Ishikawa (cell line): Measurements from ENCODE around the gene LIMCH1.

Experiments used
- CEBPB ChIP-seq: IDR thresholded peaks from 2 replicates; pipeline ENCODE4 v1.6.1; 2012
- CREB1 ChIP-seq: IDR thresholded peaks from 2 replicates; pipeline ENCODE4 v1.6.1; 2012; ENCODE audit warnings: low read depth
- EGR1 ChIP-seq: IDR thresholded peaks from 2 replicates; pipeline ENCODE4 v1.6.1; 2012
- EP300 ChIP-seq: IDR thresholded peaks from 2 replicates; pipeline ENCODE4 v1.6.1; 2012; ENCODE audit warnings: borderline replicate concordance
- FOXM1 ChIP-seq: IDR thresholded peaks from 2 replicates; pipeline ENCODE4 v1.6.1; 2012; ENCODE audit warnings: low read depth, borderline replicate concordance
- NFIC ChIP-seq: IDR thresholded peaks from 2 replicates; pipeline ENCODE4 v1.6.1; 2012
- RAD21 ChIP-seq: IDR thresholded peaks from 2 replicates; pipeline ENCODE4 v1.6.1; 2012; ENCODE audit warnings: low read depth
- TAF1 ChIP-seq: IDR thresholded peaks from 2 replicates; pipeline ENCODE4 v1.6.1; 2012; ENCODE audit warnings: low read depth, mild to moderate bottlenecking
- TCF12 ChIP-seq: IDR thresholded peaks from 2 replicates; pipeline ENCODE4 v1.6.1; 2012; ENCODE audit warnings: low read depth
- TEAD4 ChIP-seq: IDR thresholded peaks from 2 replicates; pipeline ENCODE4 v1.6.1; 2012
- USF1 ChIP-seq: IDR thresholded peaks from 2 replicates; pipeline ENCODE4 v1.6.1; 2012
- YY1 ChIP-seq: IDR thresholded peaks from 2 replicates; pipeline ENCODE4 v1.6.1; 2012; ENCODE audit warnings: low read depth
- ZBTB7A ChIP-seq: IDR thresholded peaks from 2 replicates; pipeline ENCODE4 v1.6.1; 2012; ENCODE audit warnings: low read depth
- TF ChIP-seq, protein P1 (sequence below): IDR thresholded peaks from 2 replicates; pipeline ENCODE4 v1.6.1; 2012
- TF ChIP-seq, protein P2 (sequence below): IDR thresholded peaks from 2 replicates; pipeline ENCODE4 v1.6.1; 2012; ENCODE audit warnings: low read depth, mild to moderate bottlenecking

LIMCH1 gene

GRCh38 chr4:41622787-41623186 is 84.8 kb downstream of the LIMCH1 start:
- TF ChIP-seq NFIC = no peak
- TF ChIP-seq YY1 = no peak
- no peak for TF ChIP-seq USF1
- TF ChIP-seq CEBPB = no peak
- no peak for TF ChIP-seq RAD21
- TF ChIP-seq ZBTB7A = no peak
- no peak for TF ChIP-seq FOXM1
- no peak for TF ChIP-seq TCF12
- no peak for TF ChIP-seq EP300
- TF ChIP-seq, protein P1, sequence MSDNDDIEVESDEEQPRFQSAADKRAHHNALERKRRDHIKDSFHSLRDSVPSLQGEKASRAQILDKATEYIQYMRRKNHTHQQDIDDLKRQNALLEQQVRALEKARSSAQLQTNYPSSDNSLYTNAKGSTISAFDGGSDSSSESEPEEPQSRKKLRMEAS = no peak
- TF ChIP-seq TAF1 = no peak

DNA sequence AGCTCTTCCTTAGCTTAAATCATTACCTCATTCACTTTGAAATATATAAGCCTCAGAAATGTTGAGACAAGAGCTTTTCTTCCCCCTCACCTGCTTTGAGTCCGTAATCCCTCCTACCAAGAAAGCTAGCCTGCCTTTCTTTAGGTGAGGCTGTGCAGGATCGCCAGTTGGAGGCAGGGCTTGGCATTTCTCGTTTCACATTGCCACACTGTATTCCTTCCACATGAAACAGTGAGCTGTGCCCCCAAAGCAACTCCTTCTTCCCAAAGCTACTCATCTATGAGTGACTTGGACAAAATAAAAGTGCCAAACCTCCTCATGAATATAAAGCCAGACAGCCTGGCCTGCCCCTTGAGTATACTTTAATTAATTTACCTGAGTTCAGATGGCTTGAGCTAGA is 86.8 kb downstream of the LIMCH1 start:
- no peak for TF ChIP-seq FOXM1
- TF ChIP-seq CREB1 = no peak
- TF ChIP-seq ZBTB7A = no peak
- TF ChIP-seq USF1 = no peak
- TF ChIP-seq EP300 = no peak
- TF ChIP-seq CEBPB = no peak
- no peak for TF ChIP-seq EGR1
- no peak for TF ChIP-seq YY1
- TF ChIP-seq TEAD4 = no peak
- TF ChIP-seq RAD21 = no peak
- TF ChIP-seq NFIC = no peak
- TF ChIP-seq, protein P2, sequence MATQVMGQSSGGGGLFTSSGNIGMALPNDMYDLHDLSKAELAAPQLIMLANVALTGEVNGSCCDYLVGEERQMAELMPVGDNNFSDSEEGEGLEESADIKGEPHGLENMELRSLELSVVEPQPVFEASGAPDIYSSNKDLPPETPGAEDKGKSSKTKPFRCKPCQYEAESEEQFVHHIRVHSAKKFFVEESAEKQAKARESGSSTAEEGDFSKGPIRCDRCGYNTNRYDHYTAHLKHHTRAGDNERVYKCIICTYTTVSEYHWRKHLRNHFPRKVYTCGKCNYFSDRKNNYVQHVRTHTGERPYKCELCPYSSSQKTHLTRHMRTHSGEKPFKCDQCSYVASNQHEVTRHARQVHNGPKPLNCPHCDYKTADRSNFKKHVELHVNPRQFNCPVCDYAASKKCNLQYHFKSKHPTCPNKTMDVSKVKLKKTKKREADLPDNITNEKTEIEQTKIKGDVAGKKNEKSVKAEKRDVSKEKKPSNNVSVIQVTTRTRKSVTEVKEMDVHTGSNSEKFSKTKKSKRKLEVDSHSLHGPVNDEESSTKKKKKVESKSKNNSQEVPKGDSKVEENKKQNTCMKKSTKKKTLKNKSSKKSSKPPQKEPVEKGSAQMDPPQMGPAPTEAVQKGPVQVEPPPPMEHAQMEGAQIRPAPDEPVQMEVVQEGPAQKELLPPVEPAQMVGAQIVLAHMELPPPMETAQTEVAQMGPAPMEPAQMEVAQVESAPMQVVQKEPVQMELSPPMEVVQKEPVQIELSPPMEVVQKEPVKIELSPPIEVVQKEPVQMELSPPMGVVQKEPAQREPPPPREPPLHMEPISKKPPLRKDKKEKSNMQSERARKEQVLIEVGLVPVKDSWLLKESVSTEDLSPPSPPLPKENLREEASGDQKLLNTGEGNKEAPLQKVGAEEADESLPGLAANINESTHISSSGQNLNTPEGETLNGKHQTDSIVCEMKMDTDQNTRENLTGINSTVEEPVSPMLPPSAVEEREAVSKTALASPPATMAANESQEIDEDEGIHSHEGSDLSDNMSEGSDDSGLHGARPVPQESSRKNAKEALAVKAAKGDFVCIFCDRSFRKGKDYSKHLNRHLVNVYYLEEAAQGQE = no peak
- TF ChIP-seq TCF12 = no peak
- no peak for TF ChIP-seq TAF1
- TF ChIP-seq, protein P1 = no peak

DNA sequence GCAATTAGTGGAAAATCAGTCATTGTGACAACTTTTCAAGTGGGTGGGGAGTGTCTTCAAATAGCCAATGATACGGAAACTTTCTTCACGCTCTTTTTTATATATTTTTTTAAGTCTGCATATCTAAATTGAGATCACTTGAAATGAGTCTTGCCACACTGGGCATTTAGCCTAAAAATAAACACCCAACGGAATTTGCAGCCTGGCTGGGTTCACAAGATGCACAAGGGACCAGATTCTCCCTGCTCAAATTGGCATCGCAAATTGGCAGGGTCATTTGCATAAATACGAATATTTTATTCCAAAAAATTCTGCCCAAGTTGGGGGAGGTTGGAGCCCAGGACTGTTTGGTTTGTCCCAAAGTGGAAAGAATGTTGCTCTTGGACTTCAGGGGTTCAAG is 87.6 kb downstream of the LIMCH1 start:
- TF ChIP-seq EP300 = no peak
- TF ChIP-seq CEBPB = no peak
- TF ChIP-seq NFIC = no peak
- TF ChIP-seq, protein P2 = no peak
- no peak for TF ChIP-seq RAD21
- no peak for TF ChIP-seq EGR1
- TF ChIP-seq FOXM1 = no peak
- no peak for TF ChIP-seq TEAD4
- no peak for TF ChIP-seq TAF1
- no peak for TF ChIP-seq YY1
- TF ChIP-seq ZBTB7A = no peak

GRCh38 chr4:41628936-41629335 is 91.0 kb downstream of the LIMCH1 start:
- TF ChIP-seq EGR1 (no peak), CREB1 (no peak), FOXM1 (no peak)

- TF ChIP-seq TEAD4 (no peak), EGR1 (no peak), TCF12 (no peak), CREB1 (no peak)
Measured at GRCh38 chr4:41631523-41631922, 93.6 kb downstream of the LIMCH1 start.

DNA sequence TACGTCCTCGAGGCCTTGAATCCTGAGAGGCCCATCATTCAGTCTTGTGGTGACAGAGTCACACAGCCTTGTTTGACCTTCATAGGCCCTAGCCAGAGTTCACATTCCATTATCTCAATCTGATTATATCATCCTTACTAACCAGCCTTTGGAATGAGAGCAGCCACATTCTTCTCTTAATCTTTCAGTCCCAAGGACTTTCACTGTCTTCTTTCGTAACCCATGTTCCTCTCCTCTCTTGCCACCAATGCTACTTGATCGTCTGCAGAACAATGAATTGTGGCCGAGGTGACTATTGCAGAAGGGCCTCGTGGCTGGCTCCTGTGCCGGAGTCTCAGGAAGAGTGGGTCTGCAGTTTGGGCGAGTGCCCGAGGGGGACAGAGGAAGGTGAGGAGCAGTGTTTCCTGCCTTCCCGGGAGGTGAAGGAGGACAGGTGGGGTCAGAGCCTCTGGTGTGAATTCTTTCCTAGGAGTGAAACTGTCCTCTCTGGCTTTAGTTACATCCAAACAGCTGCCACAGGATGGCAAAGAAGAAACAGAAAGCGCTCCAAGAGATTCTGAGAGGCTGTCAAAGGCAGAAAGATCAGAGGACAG is 94.6 kb downstream of the LIMCH1 start:
- TF ChIP-seq NFIC (no peak), FOXM1 (no peak), CREB1 (no peak), ZBTB7A (no peak), TAF1 (no peak), TEAD4 (no peak), RAD21 (no peak), EGR1 (no peak), USF1 (no peak), TCF12 (no peak), CEBPB (no peak), EP300 (no peak), YY1 (no peak)
- TF ChIP-seq, protein P2 = no peak
- TF ChIP-seq, protein P1 = no peak
